GM19043 (cell line): ENCODE measurements around the gene ITGA1.
"Not testable (repeated sequence)": the region's sequence is repeated elsewhere in the genome, so short reads cannot be mapped to it uniquely, and the experiment has no call there.

Experiments
- ATAC-seq: cut with Tn5 transposase; IDR thresholded peaks from one replicate; pipeline ENCODE4 v1.9.1; 2021; ENCODE audit warnings: low read depth; ENCODE audit not compliant: unreplicated experiment

The ITGA1 gene

GRCh38 chr5:52856564-52856963 is 68.8 kb downstream of the ITGA1 start:
- peak; percentile 87 for ATAC-seq

GRCh38 chr5:52859628-52860027 is 71.9 kb downstream of the ITGA1 start:
- ATAC-seq: no peak

GRCh38 chr5:52861368-52861767 is 73.7 kb downstream of the ITGA1 start:
- no peak for ATAC-seq

GRCh38 chr5:52863715-52864290 is 76.1 kb downstream of the ITGA1 start:
- no peak for ATAC-seq

- ATAC-seq: no peak
These were observed 76.7 kb downstream of the ITGA1 start for GRCh38 chr5:52864371-52864770.

- no peak for ATAC-seq
These were observed 77.2 kb downstream of the ITGA1 start for GRCh38 chr5:52864884-52865283.

- not testable (repeated sequence) for ATAC-seq
These were observed 78.3 kb downstream of the ITGA1 start for GRCh38 chr5:52865991-52866390.

GRCh38 chr5:52867809-52868208 is 80.1 kb downstream of the ITGA1 start:
- ATAC-seq: no peak

GRCh38 chr5:52868417-52868816 is 80.7 kb downstream of the ITGA1 start:
- no peak for ATAC-seq

GRCh38 chr5:52869391-52869790 is 81.7 kb downstream of the ITGA1 start:
- ATAC-seq: no peak

- ATAC-seq: no peak
These were observed 82.7 kb downstream of the ITGA1 start for GRCh38 chr5:52870448-52870847.

GRCh38 chr5:52875827-52876226 is 88.1 kb downstream of the ITGA1 start:
- ATAC-seq: no peak

GRCh38 chr5:52876456-52876855 is 88.7 kb downstream of the ITGA1 start:
- no peak for ATAC-seq

- ATAC-seq: no peak
These were observed 90.9 kb downstream of the ITGA1 start for GRCh38 chr5:52878656-52879055.

GRCh38 chr5:52880541-52880940 is 92.8 kb downstream of the ITGA1 start:
- no peak for ATAC-seq

GRCh38 chr5:52881468-52881867 is 93.8 kb downstream of the ITGA1 start:
- no peak for ATAC-seq

- ATAC-seq: no peak
These were observed 95.4 kb downstream of the ITGA1 start for GRCh38 chr5:52883110-52883509.

- no peak for ATAC-seq
These were observed 96.7 kb downstream of the ITGA1 start for GRCh38 chr5:52884453-52884852.

- ATAC-seq: no peak
These were observed 97.9 kb downstream of the ITGA1 start for GRCh38 chr5:52885614-52886013.

- ATAC-seq: no peak
These were observed 98.5 kb downstream of the ITGA1 start for GRCh38 chr5:52886206-52886605.

- ATAC-seq: no peak
These were observed 99.3 kb downstream of the ITGA1 start for GRCh38 chr5:52887066-52887465.

- ATAC-seq: no peak
These were observed 100.6 kb downstream of the ITGA1 start for GRCh38 chr5:52888363-52888762.

- no peak for ATAC-seq
These were observed 104.6 kb downstream of the ITGA1 start for GRCh38 chr5:52892242-52892878.
